IgD-negative memory B cell (primary cell): ENCODE measurements around the gene ACIN1. TPM values are rescaled to one million over a fixed set of nuclear protein-coding genes. Genes with fewer than 3 reads are reported as not detected.

Source experiments
- H3K27ac Mint-ChIP-seq, 3 donors: one replicate each; pipeline ENCODE4 v1.8.0; 2020 to 2022; ENCODE audit warnings: mild to moderate bottlenecking in 3 of 3, mixed read lengths in 3 of 3, moderate library complexity in 1 of 3
- H3K27me3 Mint-ChIP-seq: one replicate; pipeline ENCODE4 v1.8.0; 2021; ENCODE audit warnings: mixed read lengths
- H3K36me3 Mint-ChIP-seq: one replicate; pipeline ENCODE4 v1.8.0; 2020; ENCODE audit warnings: mild to moderate bottlenecking, mixed read lengths
- H3K4me1 Mint-ChIP-seq, 3 donors: one replicate each; pipeline ENCODE4 v1.8.0; 2020 to 2022; ENCODE audit warnings: mixed read lengths in 3 of 3, mild to moderate bottlenecking in 1 of 3
- H3K4me3 Mint-ChIP-seq, 4 donors: one replicate each; pipeline ENCODE4 v1.8.0; 2020 to 2022; ENCODE audit warnings: mild to moderate bottlenecking in 4 of 4, mixed read lengths in 4 of 4, moderate library complexity in 3 of 4
- H3K9me3 Mint-ChIP-seq, 3 donors: one replicate each; pipeline ENCODE4 v1.8.0; 2020 to 2021; ENCODE audit warnings: mixed read lengths in 3 of 3, mild to moderate bottlenecking in 1 of 3
- polyA plus RNA-seq: library from polyadenylated mRNA; unstranded; fragments of 300-500 nt; fragmentation: Illumina TruSeq; gene quantifications from one replicate; pipeline ENCODE4 v1.2.3, GENCODE V29; 2021

Gene ACIN1
- polyA plus RNA-seq, 1 donor from 2014 or later = 18.8 TPM

DNA sequence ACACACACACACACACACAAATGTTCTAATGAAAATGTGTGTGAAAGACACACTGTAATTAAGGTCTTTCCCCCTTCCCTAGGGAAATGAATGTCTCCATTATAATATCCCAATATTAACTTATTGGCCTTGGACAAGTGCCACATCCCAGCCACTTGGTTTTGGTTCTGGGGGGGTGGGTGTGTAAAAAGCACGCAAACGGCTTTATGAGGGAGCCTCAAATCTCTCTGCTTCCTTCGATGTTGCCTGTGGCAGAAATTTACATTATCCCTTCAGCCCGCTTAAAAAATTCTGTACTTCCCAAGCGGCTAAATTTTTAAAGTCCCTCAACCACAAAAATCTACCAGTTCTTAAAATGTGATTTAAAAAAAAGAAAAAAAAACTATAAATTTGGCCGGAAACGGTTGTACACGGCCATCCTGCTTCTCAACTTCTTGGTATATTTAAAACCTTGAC is 85.4 kb downstream of the ACIN1 start:
- no peaks in the 10 kb centered on the region for H3K27me3 Mint-ChIP-seq
- peaks cover 17 to 26% (median 22%) of the 10 kb centered on the region in 3 donors for H3K4me1 Mint-ChIP-seq
- H3K9me3 Mint-ChIP-seq = no peaks in the 10 kb centered on the region
- peak overlapping the region; percentile 81 to 97 (median 93) for H3K4me3 Mint-ChIP-seq
- peaks cover 2% of the 10 kb centered on the region for H3K36me3 Mint-ChIP-seq
- H3K27ac Mint-ChIP-seq = peak overlapping the region; percentile 62 to 98 (median 91)

GRCh38 chr14:23008831-23009230 is 86.1 kb downstream of the ACIN1 start:
- Mint-ChIP-seq H3K4me3 (peak overlapping the region; percentile 26 to 96 (median 78)), H3K27ac (peak overlapping the region in 2 of 3 donors; percentile 62 to 84), H3K27me3 (no peaks in the 10 kb centered on the region), H3K36me3 (peaks cover 2% of the 10 kb centered on the region), H3K4me1 (peaks cover 17 to 26% (median 22%) of the 10 kb centered on the region in 3 donors), H3K9me3 (no peaks in the 10 kb centered on the region)

Other genes with a start within 250 kb of the ACIN1 start
- gene LRP10, start 223.4 kb downstream of the ACIN1 start, polyA plus RNA-seq = 113 TPM
- gene REM2, start 211.9 kb downstream of the ACIN1 start, polyA plus RNA-seq = 2.6 TPM
- gene RBM23, start 176.0 kb downstream of the ACIN1 start, polyA plus RNA-seq = 49.7 TPM
- 45.0 TPM for gene PRMT5, start 165.8 kb downstream of the ACIN1 start, polyA plus RNA-seq
- 28.5 TPM for gene HAUS4, start 138.0 kb downstream of the ACIN1 start, polyA plus RNA-seq
- gene AJUBA, start 112.6 kb downstream of the ACIN1 start, polyA plus RNA-seq = 0.16 TPM
- 8.0 TPM for gene C14orf93, start 85.0 kb downstream of the ACIN1 start, polyA plus RNA-seq
- 28.0 TPM for gene PSMB5, start 60.2 kb downstream of the ACIN1 start, polyA plus RNA-seq
- gene PSMB11, start 52.9 kb downstream of the ACIN1 start, polyA plus RNA-seq = not detected
- 0.09 TPM for gene CDH24, start 37.6 kb downstream of the ACIN1 start, polyA plus RNA-seq
- 68.7 TPM for gene C14orf119, start 369 bp upstream of the ACIN1 start, polyA plus RNA-seq
- not detected for gene CIROP, start 9.9 kb upstream of the ACIN1 start, polyA plus RNA-seq
- gene CEBPE, start 24.1 kb upstream of the ACIN1 start, polyA plus RNA-seq = not detected
- gene SLC7A8, start 88.5 kb upstream of the ACIN1 start, polyA plus RNA-seq = 0.25 TPM
- not detected for gene RNF212B, start 142.8 kb upstream of the ACIN1 start, polyA plus RNA-seq
- 5.6 TPM for gene HOMEZ, start 191.0 kb upstream of the ACIN1 start, polyA plus RNA-seq
- 2.3 TPM for gene PPP1R3E, start 207.7 kb upstream of the ACIN1 start, polyA plus RNA-seq
- gene BCL2L2, start 211.7 kb upstream of the ACIN1 start, polyA plus RNA-seq = 0.65 TPM
- 127 TPM for gene PABPN1, start 226.3 kb upstream of the ACIN1 start, polyA plus RNA-seq